SK-N-SH treated with all-trans-retinoic acid at 6 μM for 48 hours (cell line): Measurements from ENCODE around the gene TBC1D9B.

Source experiments
- CREB5 ChIP-seq: fragments of 250-450 bp; sonication (Bioruptor Pico); IDR thresholded peaks from 2 replicates; pipeline ENCODE4 v1.5.1; 2020; ENCODE audit warnings: low read depth, mild to moderate bottlenecking, moderate library complexity
- ESRRG ChIP-seq: fragments of 250-450 bp; sonication (Bioruptor Pico); IDR thresholded peaks from 2 replicates; pipeline ENCODE4 v1.6.1; 2021; ENCODE audit warnings: mild to moderate bottlenecking
- GLIS3 ChIP-seq: fragments of 250-450 bp; sonication (Bioruptor Pico); IDR thresholded peaks from 2 replicates; pipeline ENCODE4 v1.5.0; 2020; ENCODE audit warnings: mild to moderate bottlenecking, moderate library complexity
- PPARA ChIP-seq: fragments of 250-450 bp; sonication (Bioruptor Pico); IDR thresholded peaks from 2 replicates; pipeline ENCODE4 v1.5.0; 2020; ENCODE audit warnings: mild to moderate bottlenecking, borderline replicate concordance
- RARB ChIP-seq: fragments of 250-450 bp; sonication (Bioruptor Pico); IDR thresholded peaks from 2 replicates; pipeline ENCODE4 v1.8.0; 2021; ENCODE audit warnings: mild to moderate bottlenecking, moderate library complexity
- SNAI2 ChIP-seq: fragments of 250-450 bp; sonication (Bioruptor Pico); IDR thresholded peaks from 2 replicates; pipeline ENCODE4 v1.5.0; 2020; ENCODE audit warnings: mild to moderate bottlenecking, moderate library complexity
- TSHZ2 ChIP-seq: fragments of 250-450 bp; sonication (Bioruptor Pico); IDR thresholded peaks from 2 replicates; pipeline ENCODE4 v1.5.0; 2020; ENCODE audit warnings: mild to moderate bottlenecking, moderate library complexity
- ZFP3 ChIP-seq: fragments of 250-450 bp; sonication (Bioruptor Pico); IDR thresholded peaks from 2 replicates; pipeline ENCODE4 v1.5.0; 2020; ENCODE audit warnings: mild to moderate bottlenecking, moderate library complexity
- ZNF565 ChIP-seq: fragments of 450-650 bp; formaldehyde crosslinking; conservative IDR thresholded peaks from 2 replicates; pipeline ENCODE4 v1.5.0; 2020; ENCODE audit warnings: low read depth, mild to moderate bottlenecking, moderate library complexity
- ZNF8 ChIP-seq: fragments of 450-650 bp; formaldehyde crosslinking; IDR thresholded peaks from 2 replicates; pipeline ENCODE4 v1.5.0; 2020; ENCODE audit warnings: mild to moderate bottlenecking, moderate library complexity

DNA sequence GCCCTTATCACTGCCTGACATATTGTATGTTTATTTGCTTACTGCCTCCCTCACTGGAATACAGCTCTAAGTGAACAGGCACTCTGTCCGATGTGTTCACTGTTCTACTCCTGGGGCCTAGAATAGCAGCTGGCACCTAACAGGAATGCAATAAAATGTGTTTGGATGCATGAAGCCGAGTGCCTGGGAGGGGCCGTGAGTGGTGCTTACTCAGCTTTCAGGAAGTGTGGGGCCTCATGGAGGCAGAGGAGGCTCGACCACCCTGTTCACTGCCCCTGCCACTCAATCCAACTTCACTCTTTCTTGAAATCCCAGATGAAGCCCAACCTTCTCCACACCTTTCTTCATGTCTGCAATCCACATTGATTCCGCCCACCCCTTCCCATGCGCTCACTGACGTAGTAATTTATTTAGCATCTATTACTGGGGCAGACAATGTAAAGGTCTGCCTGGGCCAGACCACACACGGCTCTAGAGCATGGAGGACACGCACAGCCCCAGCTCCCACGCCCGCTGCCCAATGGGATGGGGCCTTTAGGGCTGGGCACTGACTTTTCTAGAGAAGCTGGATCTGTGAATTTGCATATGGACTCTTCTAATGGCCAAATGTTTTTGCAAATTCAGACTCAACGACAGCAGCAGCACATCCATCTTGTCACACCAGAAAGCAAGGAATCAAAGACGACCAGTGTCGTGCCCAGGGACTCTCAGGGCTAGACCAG, 21.3 kb downstream of the TBC1D9B start:
- no peak for TF ChIP-seq ZNF8 (CRISPR knock-in tag)
- TF ChIP-seq ZNF565 (CRISPR knock-in tag) = no peak
- no peak for TF ChIP-seq TSHZ2 (CRISPR knock-in tag)
- TF ChIP-seq SNAI2 = no peak
- TF ChIP-seq RARB = no peak
- no peak for TF ChIP-seq CREB5
- TF ChIP-seq ZFP3 (CRISPR knock-in tag) = no peak
- no peak for TF ChIP-seq GLIS3 (CRISPR knock-in tag)
- no peak for TF ChIP-seq PPARA
- no peak for TF ChIP-seq ESRRG (CRISPR knock-in tag)
